H1 (cell line): ENCODE results near the gene GBF1. TPM values are rescaled to one million over a fixed set of nuclear protein-coding genes. Genes with fewer than 3 reads are reported as not detected.

Source experiments
- CTCF ChIA-PET: fragments of 300-600 bp; sonication (Branson Sonifier 250); formaldehyde crosslinking; loops from one replicate; lab custom pipeline; 2021; ENCODE audit not compliant: partially characterized antibody; lab: Charles Lee
- POLR2A ChIA-PET: fragments of 300-600 bp; sonication (Branson Sonifier 250); formaldehyde crosslinking; loops from one replicate; lab custom pipeline; 2021; ENCODE audit warnings: inconsistent platforms; ENCODE audit not compliant: partially characterized antibody; lab: Charles Lee
- DNase-seq, 2 experiments: peaks; one replicate each; pipeline versions ENCODE4 v3.0.0 to v3.0.0-alpha.2; 2010 to 2022; ENCODE audit warnings: low spot score in 2 of 2, low read depth in 1 of 2, mixed read lengths in 1 of 2
- FAIRE-seq: peaks from 2 replicates; lab custom pipeline; 2011; peaks lifted over from hg19 to GRCh38; lab: Jason Lieb, UNC
- H2AFZ ChIP-seq: 2 replicates; pipeline ENCODE4 v1.8.1; 2012; ENCODE audit warnings: low read length, inconsistent platforms
- H2AK5ac ChIP-seq: 2 replicates; pipeline ENCODE4 v1.6.1; 2013; ENCODE audit warnings: low read depth, low read length
- H2BK120ac ChIP-seq: replicated peaks from 2 replicates; pipeline ENCODE3; 2013; ENCODE audit warnings: low read depth, low read length, inconsistent platforms
- H2BK12ac ChIP-seq: 2 replicates; pipeline ENCODE4 v1.6.1; 2013; ENCODE audit warnings: low read depth, low read length
- H2BK15ac ChIP-seq: 2 replicates; pipeline ENCODE4 v1.6.1; 2013; ENCODE audit warnings: low read length
- H2BK20ac ChIP-seq: 2 replicates; pipeline ENCODE4 v1.6.1; 2013; ENCODE audit warnings: low read length
- H2BK5ac ChIP-seq: 2 replicates; pipeline ENCODE4 v1.6.1; 2013; ENCODE audit warnings: low read depth, low read length
- H3K14ac ChIP-seq: 2 replicates; pipeline ENCODE4 v1.6.1; 2013; ENCODE audit warnings: inconsistent platforms; ENCODE audit not compliant: insufficient read length
- H3K18ac ChIP-seq: 2 replicates; pipeline ENCODE4 v1.6.1; 2013; ENCODE audit warnings: low read length; ENCODE audit errors: extremely low read depth
- H3K23ac ChIP-seq: 2 replicates; pipeline ENCODE4 v1.6.1; 2013; ENCODE audit warnings: inconsistent platforms; ENCODE audit not compliant: insufficient read length
- H3K23me2 ChIP-seq: 2 replicates; pipeline ENCODE4 v1.6.1; 2013; ENCODE audit warnings: low read depth, low read length
- H3K27ac ChIP-seq: 2 replicates; pipeline ENCODE4 v1.6.1; 2011; ENCODE audit warnings: low read depth, low read length, inconsistent platforms
- H3K27me3 ChIP-seq, 4 experiments: replicated peaks in 1 of 4; 1 replicate in 1 of 4; 2 replicates in 3 of 4; pipeline versions ENCODE4 v1.6.1 to v1.8.1; 2011 to 2013; ENCODE audit warnings: low read length in 3 of 4, mild to moderate bottlenecking in 3 of 4, inconsistent platforms in 2 of 4, mixed read lengths in 2 of 4, moderate library complexity in 1 of 4; ENCODE audit not compliant: control insufficient read depth in 3 of 4, insufficient read depth in 3 of 4; ENCODE audit errors: extremely low read depth in 1 of 4
- H3K36me3 ChIP-seq, 4 experiments: 2 replicates each; pipeline versions ENCODE4 v1.6.1 to v1.8.1; 2011 to 2013; ENCODE audit warnings: mild to moderate bottlenecking in 4 of 4, low read length in 3 of 4, moderate library complexity in 2 of 4, control low read depth in 1 of 4, inconsistent platforms in 1 of 4; ENCODE audit not compliant: insufficient read depth in 4 of 4, control insufficient read depth in 2 of 4
- H3K4ac ChIP-seq: replicated peaks from 2 replicates; pipeline ENCODE3; 2013; ENCODE audit warnings: low read length, low read depth, mixed read lengths, inconsistent platforms; ENCODE audit not compliant: insufficient read length
- H3K4me1 ChIP-seq, 4 experiments: replicated peaks in 1 of 4; 1 replicate in 1 of 4; 2 replicates in 3 of 4; pipeline versions ENCODE4 v1.6.1 to v1.8.1; 2011 to 2013; ENCODE audit warnings: low read length in 3 of 4, inconsistent platforms in 2 of 4, mixed read lengths in 1 of 4; ENCODE audit not compliant: insufficient read depth in 4 of 4, control insufficient read depth in 3 of 4
- H3K4me2 ChIP-seq, 2 experiments: 2 replicates each; pipeline versions ENCODE4 v1.6.1 to v1.8.1; 2011 to 2013; ENCODE audit warnings: low read depth in 2 of 2, low read length in 2 of 2, control low read depth in 1 of 2, inconsistent platforms in 1 of 2, mild to moderate bottlenecking in 1 of 2; ENCODE audit not compliant: insufficient read depth in 1 of 2
- H3K4me3 ChIP-seq, 4 experiments: fragments of 200-600, 300-600 bp in 1 of 4; sonication (generic), shearing (Covaris generic), sonication (Bioruptor Twin) in 1 of 4; 2 replicates each; pipeline versions ENCODE4 v1.5.1 to v1.8.1; 2011 to 2016; ENCODE audit warnings: low read length in 4 of 4, low read depth in 3 of 4, control low read depth in 2 of 4, inconsistent platforms in 2 of 4, mild to moderate bottlenecking in 2 of 4, mixed read lengths in 1 of 4, moderate library complexity in 1 of 4; ENCODE audit not compliant: insufficient read depth in 2 of 4; ENCODE audit errors: extremely low read depth in 1 of 4
- H3K56ac ChIP-seq: replicated peaks from 2 replicates; pipeline ENCODE3; 2013; ENCODE audit warnings: low read depth, mild to moderate bottlenecking, mixed read lengths, low read length, inconsistent platforms; ENCODE audit not compliant: insufficient read length
- H3K79me1 ChIP-seq: 2 replicates; pipeline ENCODE4 v1.6.1; 2013; ENCODE audit warnings: low read depth, low read length, control low read depth
- H3K79me2 ChIP-seq, 2 experiments: 2 replicates each; pipeline versions ENCODE4 v1.6.1 to v1.8.1; 2012 to 2013; ENCODE audit warnings: low read length in 2 of 2, mild to moderate bottlenecking in 2 of 2, inconsistent platforms in 1 of 2; ENCODE audit not compliant: insufficient read depth in 2 of 2, control insufficient read depth in 1 of 2
- H3K9ac ChIP-seq, 4 experiments: replicated peaks in 1 of 4; 1 replicate in 1 of 4; 2 replicates in 3 of 4; pipeline versions ENCODE4 v1.6.1 to v1.8.1; 2011 to 2013; ENCODE audit warnings: low read depth in 3 of 4, low read length in 3 of 4, control low read depth in 2 of 4, mild to moderate bottlenecking in 2 of 4, moderate library complexity in 2 of 4, inconsistent platforms in 1 of 4; ENCODE audit errors: extremely low read depth in 1 of 4
- H3K9me3 ChIP-seq, 2 experiments: 2 replicates each; pipeline versions ENCODE4 v1.6.1 to v1.8.1; 2012 to 2013; ENCODE audit warnings: mild to moderate bottlenecking in 2 of 2, moderate library complexity in 2 of 2, control low read depth in 1 of 2, inconsistent platforms in 1 of 2, low read depth in 1 of 2, low read length in 1 of 2, mixed read lengths in 1 of 2; ENCODE audit not compliant: insufficient read depth in 2 of 2
- H4K20me1 ChIP-seq, 2 experiments: replicated peaks in 1 of 2; 2 replicates each; pipeline versions ENCODE3 to v1.8.1; 2011 to 2013; ENCODE audit warnings: inconsistent platforms in 2 of 2, low read length in 2 of 2, mild to moderate bottlenecking in 1 of 2; ENCODE audit not compliant: insufficient read depth in 2 of 2, control insufficient read depth in 1 of 2
- H4K5ac ChIP-seq: 2 replicates; pipeline ENCODE4 v1.6.1; 2013; ENCODE audit warnings: low read length, low read depth, mixed read lengths, inconsistent platforms; ENCODE audit not compliant: insufficient read length
- H4K8ac ChIP-seq: 2 replicates; pipeline ENCODE4 v1.8.0; 2013; ENCODE audit warnings: mild to moderate bottlenecking, moderate library complexity, low read length, inconsistent platforms; ENCODE audit not compliant: insufficient read depth; ENCODE audit errors: extremely low read depth
- H4K91ac ChIP-seq: replicated peaks from 2 replicates; pipeline ENCODE3; 2013; ENCODE audit warnings: low read length, mixed read lengths, inconsistent platforms; ENCODE audit not compliant: insufficient read length
- BACH1 ChIP-seq: IDR thresholded peaks from 2 replicates; pipeline ENCODE4 v1.6.1; 2012; ENCODE audit warnings: low read length, improper control_type of control experiment
- CHD1 ChIP-seq: IDR thresholded peaks from 2 replicates; pipeline ENCODE4 v1.6.1; 2012; ENCODE audit warnings: low read depth, low read length, improper control_type of control experiment
- CHD2 ChIP-seq: IDR thresholded peaks from 2 replicates; pipeline ENCODE4 v1.6.1; 2012; ENCODE audit warnings: low read length, improper control_type of control experiment
- GTF2F1 ChIP-seq: IDR thresholded peaks from 2 replicates; pipeline ENCODE4 v1.6.1; 2012; ENCODE audit warnings: low read depth, low read length, improper control_type of control experiment, borderline replicate concordance
- TCF12 ChIP-seq: IDR thresholded peaks from 2 replicates; pipeline ENCODE4 v1.6.1; 2011; ENCODE audit warnings: low read depth, mild to moderate bottlenecking, low read length
- WGBS, 2 experiments: shearing (Covaris generic) in 1 of 2; methylation state at CpG; one replicate each; pipeline versions ENCODE4 v1.1.6 to v1.1.7; 2013 to 2015; ENCODE audit warnings: low lambda C conversion rate in 2 of 2, mixed read lengths in 2 of 2, inconsistent platforms in 1 of 2, low coverage in 1 of 2, missing lambda C conversion rate in 1 of 2; ENCODE audit not compliant: insufficient replicate concordance in 2 of 2, insufficient coverage in 1 of 2, insufficient read length in 1 of 2; ENCODE audit errors: extremely low coverage in 1 of 2, missing lambda C conversion rate in 1 of 2; 5-methylcytosine and 5-hydroxymethylcytosine counted together
- polyA plus RNA-seq, 7 experiments: library from polyadenylated mRNA; depleted of rRNA in 3 of 7; stranded (reverse) in 5 of 7; unstranded in 2 of 7; fragments of >200 nt in 5 of 7; fragments of 200-250 nt in 2 of 7; gene quantifications; 1 replicate in 5 of 7; 2 replicates in 1 of 7; 4 replicates in 1 of 7; pipeline versions ENCODE4 v1.2.1 to v1.2.3, GENCODE V29; 2011 to 2013; ENCODE audit warnings: missing spikeins in 2 of 7, mixed read lengths in 2 of 7
- total RNA-seq: library from RNA; stranded (reverse); fragmentation: NEBNext Ultra II Directional; extraction: Animal tissue kit (Norgen Biotek cat#: 25700); gene quantifications from 2 replicates; pipeline ENCODE4 v1.2.1, GENCODE V29; 2021

The GBF1 gene
- total and polyA plus RNA-seq, 2 of the 8 experiments (the other 6 are each of a cell fraction or from before 2014, with no cell fraction given), result 11.0 to 25.5 TPM

DNA sequence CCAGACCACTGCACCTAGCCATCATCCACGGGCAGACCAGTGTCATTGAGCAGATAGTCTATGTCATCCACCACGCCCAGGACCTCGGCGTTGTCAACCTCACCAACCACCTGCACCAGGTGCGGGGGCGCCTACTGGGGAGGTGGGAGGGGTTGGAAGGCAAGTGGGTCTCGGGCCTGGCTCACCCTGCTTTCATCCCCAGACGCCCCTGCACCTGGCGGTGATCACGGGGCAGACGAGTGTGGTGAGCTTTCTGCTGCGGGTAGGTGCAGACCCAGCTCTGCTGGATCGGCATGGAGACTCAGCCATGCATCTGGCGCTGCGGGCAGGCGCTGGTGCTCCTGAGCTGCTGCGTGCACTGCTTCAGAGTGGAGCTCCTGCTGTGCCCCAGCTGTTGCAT is 154.7 kb downstream of the GBF1 start:
- H2AFZ ChIP-seq, result no peak overlapping the region
- H4K8ac ChIP-seq, result peak overlapping the region; percentile 71; the same call in 1 of the 2 replicates
- peaks cover 2 to 13% (median 8%) of the 10 kb centered on the region in 4 experiments; a peak in 6 of 8 replicates for H3K36me3 ChIP-seq
- no peak overlapping the region for H3K23ac ChIP-seq
- H3K4me1 ChIP-seq, result peaks cover 0 to 18% (median 10%) of the 10 kb centered on the region in 4 experiments; a peak in 6 of 7 replicates
- H3K4ac ChIP-seq, result peak overlapping the region; percentile 53
- POLR2A ChIA-PET, result interaction anchor here (0.6 to 6.1 kb wide), 13 partner anchors 7 to 287 kb away, joined by 3 to 38 read pairs (median 4); partner anchors contain the start of genes CUEDC2 and FBXL15
- peaks cover 0 to 8% (median 4%) of the 10 kb centered on the region in 4 experiments; a peak in 6 of 7 replicates for H3K27me3 ChIP-seq
- H3K56ac ChIP-seq, result no peak overlapping the region
- 90% methylated on average over 16 of the region's 17 CpGs; no CpG with 5 or more reads in 1 of the 2 experiments for WGBS, 2 experiments
- no peaks in the 10 kb centered on the region for H3K9me3 ChIP-seq
- peak overlapping the region; percentile 87; the same call in 1 of the 2 replicates for H2BK12ac ChIP-seq
- H3K18ac ChIP-seq, result peak overlapping the region; percentile 90; the same call in 1 of the 2 replicates
- CTCF ChIA-PET, result interaction anchor here (0.7 to 16.4 kb wide), 31 partner anchors 10 to 282 kb away, joined by 3 to 357 read pairs (median 4); partner anchors contain the start of genes ELOVL3, FBXL15, PITX3 and PSD
- H3K4me2 ChIP-seq, result peak overlapping the region; percentile 12 to 74; a peak in 3 of 4 replicates
- H2BK15ac ChIP-seq, result peak overlapping the region; percentile 95; the same call in 1 of the 2 replicates
- DNase-seq (no peak), FAIRE-seq (no peak)
- H3K23me2 ChIP-seq, result peaks cover 6% of the 10 kb centered on the region; the same call in 1 of the 2 replicates
- peaks cover 6 to 10% of the 10 kb centered on the region in 2 experiments for H4K20me1 ChIP-seq
- H3K9ac ChIP-seq, result no peak overlapping the region
- no peak overlapping the region for H2BK20ac ChIP-seq
- peak overlapping the region; percentile 81 for H4K91ac ChIP-seq
- no peak for TF ChIP-seq BACH1
- TF ChIP-seq CHD1, result no peak
- no peak for TF ChIP-seq CHD2
- TF ChIP-seq TCF12, result no peak
- TF ChIP-seq GTF2F1, result no peak
- H3K14ac ChIP-seq, result no peak overlapping the region
- no peaks in the 10 kb centered on the region for H3K79me1 ChIP-seq
- H2BK5ac ChIP-seq, result 0 out of 2 replicates have a peak overlapping the region, but pooled peaks have one; percentile 66
- no peaks in the 10 kb centered on the region for H3K79me2 ChIP-seq
- peak overlapping the region; percentile 69 for H4K5ac ChIP-seq
- no peak overlapping the region for H3K27ac ChIP-seq
- H2BK120ac ChIP-seq, result no peak overlapping the region
- H2AK5ac ChIP-seq, result no peak overlapping the region
- H3K4me3 ChIP-seq, result peak overlapping the region in 1 of 4 experiments; percentile 70; a peak in 1 of 8 replicates
